ENCODE results near the gene RAPGEF4.

The RAPGEF4 gene

DNA sequence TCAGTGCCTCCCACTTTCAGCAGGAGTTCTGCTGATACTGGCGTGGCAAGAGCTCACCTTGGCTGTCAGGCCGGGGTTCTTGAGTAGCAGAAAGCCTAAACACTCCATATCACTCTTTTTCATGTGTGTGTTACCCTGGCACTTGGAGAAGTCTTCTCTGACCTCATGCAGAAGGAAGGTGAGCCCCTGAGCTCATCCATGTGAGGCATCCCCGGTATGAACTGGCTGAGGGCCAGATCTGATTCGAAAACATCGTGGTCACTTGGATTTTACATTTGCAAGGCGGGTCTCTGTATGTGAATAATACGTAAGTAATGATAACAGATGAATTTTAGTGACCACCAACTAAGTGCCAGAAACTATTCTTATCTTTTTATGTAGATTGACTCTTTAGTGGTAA, 93.6 kb downstream of the RAPGEF4 start:
- DNase-seq = no peak

DNA sequence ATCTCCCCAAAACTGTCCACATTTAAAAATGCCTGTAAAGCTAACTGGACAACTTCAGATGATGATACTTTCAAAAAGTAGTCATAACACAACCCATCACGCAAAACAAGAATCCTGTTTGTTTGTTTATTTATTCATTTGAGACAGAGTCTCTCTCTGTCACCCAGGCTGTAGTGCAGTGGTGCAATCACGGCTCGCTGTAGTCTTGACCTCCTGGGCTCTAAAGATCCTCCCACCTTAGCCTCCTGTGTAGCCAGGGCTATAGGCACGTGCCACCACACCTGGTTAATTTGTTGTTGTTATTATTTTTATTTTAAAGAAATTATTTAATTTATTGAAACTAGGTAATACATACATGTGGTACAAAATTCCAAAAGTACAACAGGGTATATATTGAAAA, 94.8 kb downstream of the RAPGEF4 start:
- DNase-seq = no peak

DNA sequence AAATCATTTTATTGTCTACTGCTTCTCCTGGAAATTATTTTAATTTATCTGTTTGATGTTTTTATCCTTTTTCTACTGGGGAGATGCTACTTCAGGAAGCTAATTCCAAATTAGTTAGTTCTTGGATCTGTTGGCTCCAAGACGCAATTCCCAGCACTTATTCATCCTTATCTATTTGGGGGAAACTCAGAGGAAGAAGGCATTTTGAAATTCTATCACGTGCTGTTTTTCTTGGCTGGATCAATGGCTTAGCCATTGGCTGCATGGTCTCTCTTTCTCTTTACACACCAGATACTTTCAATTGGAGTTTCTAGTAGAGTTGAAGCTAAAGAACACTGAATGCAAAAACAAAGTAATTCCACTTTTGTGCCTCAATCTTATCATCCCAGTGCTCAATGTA, 98.3 kb downstream of the RAPGEF4 start:
- no peak for DNase-seq

DNA sequence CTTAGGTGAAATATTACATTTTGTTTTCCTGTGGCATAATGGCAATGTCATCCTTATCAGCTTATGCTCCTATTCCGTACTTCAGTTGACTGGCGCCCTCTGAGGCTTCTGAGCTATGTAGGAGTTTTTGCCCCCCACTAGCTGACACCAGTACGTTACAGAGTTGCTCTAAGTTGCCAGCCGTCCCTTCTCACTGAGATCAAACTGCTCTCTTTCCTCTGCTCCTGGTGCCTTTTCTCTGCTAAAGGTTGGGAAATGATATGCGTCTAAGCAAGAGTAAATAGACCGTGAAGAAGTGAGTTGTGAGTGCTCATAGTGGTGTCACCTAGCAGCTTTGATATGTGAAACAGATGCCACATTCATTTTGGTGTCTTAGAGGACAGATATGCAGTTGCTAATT, 99.2 kb downstream of the RAPGEF4 start:
- DNase-seq = no peak

DNA sequence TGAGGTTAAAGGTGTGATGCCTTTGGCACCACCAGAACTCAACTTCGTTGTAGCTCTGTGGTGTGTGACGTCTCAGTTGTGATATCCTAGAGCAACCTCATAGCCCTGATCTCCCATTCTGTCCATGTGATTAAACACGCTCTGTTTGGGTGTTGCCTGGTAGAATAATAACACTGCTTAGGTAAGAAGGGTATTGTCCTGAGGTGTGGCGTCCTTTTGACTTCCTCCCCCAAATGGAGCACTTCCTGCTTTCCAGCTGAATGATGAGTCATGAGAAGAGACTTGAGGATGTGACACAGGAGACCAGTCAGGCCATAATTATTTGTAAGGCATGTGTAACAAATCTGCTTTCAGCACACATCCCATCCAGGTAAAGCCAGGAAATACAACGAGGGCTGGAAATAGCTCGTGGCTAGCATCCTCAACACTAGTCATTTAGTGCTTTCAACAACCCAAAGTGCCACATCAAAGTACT, 100.7 kb downstream of the RAPGEF4 start:
- no peak for DNase-seq

DNA sequence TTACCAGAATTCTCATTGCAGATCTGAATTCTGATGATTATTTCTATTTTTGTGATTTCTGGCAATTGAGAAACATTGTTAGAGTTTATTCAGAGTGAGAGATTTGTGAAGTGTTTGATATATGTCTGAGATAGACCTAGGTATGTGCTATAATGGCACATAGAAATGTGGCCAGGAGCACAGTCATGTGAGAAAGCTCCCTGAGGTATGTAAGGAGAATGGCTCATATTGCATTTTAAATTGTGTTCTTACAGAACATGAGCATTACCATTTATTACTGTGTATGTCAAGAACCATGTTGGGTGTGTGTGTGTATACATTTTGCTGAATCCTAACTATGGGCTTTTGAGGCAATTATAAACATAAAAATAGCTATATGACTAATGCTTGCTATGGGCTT, 101.2 kb downstream of the RAPGEF4 start:
- no peak for DNase-seq

DNA sequence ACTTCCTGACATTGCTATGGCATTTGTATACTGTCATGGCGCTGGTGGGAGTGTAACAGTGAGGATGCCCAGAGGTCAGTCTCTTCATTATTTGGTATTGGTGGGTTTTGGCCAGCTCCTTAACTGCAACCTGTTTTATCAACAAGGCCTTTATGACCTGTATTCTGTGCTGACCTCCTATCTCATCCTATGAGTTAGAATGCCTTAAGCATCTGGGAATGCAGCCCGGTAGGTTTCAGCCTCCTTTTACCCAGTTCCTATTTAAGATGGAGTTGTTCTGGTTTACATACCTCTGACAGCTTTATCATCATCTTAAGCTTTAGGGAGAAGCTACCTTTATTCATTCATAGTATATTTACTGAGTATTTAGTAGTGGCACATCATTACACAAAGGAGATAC, 103.8 kb downstream of the RAPGEF4 start:
- no peak for DNase-seq

DNA sequence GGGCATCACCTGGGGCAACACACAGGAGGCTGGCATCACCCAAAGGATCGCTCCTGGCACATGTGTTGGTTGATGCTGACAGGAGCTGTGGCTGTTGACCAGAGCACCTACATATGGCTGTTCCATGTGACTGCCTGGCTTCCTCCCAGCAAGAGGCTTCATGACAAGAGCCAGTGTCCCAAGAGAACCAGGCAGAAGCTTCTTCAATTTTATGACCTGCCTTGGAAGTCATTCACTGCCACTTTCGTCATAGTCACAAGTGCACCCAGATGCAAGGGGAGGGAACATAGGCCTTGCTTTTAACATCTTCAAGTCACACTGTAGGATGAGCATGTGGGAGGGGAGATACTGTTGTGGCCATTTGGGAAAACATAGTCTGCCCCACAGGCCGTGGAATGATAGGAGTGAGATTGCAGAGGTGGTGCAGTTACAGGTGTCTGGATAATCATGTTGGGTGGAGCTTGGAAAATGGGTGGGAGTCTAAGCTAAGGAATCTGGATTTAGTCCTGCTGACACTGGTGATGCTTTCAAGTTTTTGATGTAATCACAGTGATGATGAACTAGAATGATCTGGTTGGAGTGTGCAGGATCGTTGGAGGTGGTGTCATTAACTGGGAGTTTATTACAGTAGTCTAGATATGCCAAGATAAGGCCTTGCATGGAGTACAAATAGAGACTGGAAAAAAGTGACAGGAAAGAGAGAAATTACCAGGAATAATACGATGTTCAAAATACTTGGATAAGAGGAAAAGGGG, 107.0 kb downstream of the RAPGEF4 start:
- DNase-seq = no peak

DNA sequence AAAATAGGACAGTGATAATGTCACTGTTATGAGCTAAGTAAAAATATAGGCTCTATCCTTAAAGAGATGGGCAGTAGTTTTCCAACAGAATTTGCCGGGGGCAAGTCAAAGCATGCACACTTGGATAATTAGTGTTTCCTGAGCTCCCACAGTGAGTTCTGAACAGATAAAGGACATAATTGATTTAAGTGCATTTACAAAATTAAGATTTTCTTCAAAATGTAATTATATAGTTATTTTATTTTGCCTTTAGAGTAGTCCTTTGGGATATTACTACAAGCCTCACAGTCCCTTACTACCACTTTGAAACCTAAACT, 107.6 kb downstream of the RAPGEF4 start:
- DNase-seq = no peak

DNA sequence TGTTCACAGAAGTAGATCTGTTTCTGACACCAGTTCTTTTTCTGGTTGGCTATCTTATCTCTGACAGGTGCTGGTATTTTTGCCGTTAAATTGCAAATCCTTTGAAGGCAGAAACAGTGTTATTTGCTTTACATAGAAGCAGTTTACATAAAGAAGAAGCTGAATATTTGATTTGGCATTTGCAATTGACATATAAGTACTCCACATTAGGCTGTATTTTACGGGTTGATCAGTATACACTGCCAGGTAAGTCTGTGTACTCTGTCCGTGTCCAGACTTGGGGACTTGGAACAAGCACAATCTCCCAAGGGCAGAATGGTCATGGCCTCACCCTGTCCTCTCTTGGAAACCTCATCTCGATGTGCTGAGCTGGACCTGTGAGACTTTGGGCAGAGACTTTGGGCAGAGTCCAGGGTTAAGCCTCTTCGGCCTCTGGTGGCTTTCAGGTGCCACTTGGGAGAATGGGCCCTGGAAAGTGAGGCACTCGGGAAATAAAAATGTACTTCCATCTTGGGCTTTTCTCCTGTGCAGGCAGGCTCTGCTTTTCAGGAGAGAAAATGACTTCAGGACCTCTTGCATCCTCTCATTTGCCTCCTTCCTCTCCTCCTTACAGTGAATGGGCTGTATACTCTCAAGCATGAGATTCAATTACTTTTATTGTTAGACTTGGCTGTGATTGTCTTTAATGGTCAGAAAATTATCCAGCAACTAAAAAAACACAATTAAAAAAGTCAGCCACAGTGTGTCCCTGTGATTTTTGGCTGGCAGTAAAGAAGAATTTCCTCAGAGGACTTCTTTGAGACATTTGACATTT, 108.5 kb downstream of the RAPGEF4 start:
- no peak for DNase-seq

DNA sequence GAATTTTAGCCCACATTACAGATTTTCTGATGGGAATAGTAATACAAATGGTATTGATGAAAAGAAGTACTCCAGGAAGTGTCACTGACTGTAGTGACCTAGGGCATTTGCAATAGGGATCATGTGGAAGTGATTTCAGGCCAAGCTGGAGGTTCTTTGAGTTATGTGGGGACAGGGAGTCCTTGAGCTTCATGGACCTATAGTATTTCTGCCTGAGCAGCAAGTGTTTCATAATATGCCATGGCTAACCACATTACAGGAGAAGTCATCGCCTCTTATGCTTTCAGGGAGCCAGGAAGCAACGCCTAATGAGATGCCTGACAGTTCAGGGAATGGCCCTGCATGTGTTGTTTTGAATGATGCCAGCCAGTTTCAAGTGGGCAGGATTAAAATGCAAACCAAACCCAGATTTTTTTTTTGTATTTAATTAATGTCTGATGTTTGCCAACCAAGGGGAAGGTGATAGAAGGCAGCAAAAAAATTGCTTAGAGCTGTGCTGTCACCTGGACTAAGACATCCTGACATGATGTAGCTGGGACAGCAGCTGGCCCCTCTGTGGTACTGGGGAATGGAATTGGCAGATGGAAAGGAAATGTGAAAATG, 109.5 kb downstream of the RAPGEF4 start:
- no peak for DNase-seq

DNA sequence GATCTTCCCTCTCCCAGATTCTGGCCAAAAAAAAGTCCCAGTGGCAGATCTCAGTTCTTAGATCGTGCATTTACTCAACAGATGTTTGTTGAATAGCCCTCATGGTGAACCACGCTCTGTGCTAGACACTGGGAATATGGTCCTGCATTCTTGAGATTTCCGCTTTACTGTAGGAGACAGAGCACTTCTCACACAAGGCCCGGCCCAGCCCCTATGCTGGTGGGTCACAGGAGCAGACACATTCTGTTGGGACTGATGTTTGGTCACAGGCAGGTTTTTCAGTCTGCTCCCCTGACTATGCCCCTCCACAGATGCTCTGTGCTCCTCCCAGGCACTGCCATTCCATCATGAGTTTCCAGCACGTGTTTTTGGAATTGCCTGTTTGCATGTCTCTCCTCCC, 110.9 kb downstream of the RAPGEF4 start:
- no peak for DNase-seq

DNA sequence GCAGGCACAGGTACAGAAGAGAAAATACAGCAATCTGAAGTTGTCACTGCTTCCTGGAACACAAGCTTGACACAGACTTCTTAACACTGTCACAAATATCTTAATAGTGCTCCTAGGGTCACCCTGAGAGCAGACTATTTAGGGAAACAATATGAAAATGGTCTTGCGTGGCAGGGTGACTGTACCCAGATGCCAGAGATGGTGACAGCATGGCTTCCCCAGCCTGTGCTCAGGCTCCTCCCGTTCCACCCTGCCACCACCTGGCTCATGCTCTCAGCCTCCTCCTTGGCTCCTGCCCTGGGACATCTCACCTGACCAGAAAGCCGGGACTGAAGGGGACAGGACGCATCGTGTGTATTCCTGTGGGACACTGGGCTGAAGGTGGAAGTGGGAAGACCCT, 111.5 kb downstream of the RAPGEF4 start:
- DNase-seq = no peak

DNA sequence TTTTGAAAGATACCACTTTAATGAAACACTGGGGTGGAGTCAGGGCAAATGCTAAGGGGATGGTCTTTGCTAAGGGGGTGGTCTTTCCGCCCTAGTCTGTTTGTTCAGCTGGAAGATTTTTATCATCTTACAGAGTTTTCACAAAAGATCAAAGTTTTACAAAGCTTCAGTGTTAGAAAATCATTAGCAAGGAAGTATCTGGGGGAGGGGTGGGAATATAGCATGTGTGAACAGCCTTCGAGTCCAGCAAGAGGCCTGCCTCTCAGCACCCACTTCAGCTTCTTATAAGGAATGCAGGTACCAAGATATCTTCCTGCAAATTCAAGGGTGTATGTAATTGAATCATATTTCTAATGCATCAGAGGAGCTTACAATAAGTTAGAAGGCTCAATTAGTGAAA, 112.9 kb downstream of the RAPGEF4 start:
- DNase-seq = no peak

DNA sequence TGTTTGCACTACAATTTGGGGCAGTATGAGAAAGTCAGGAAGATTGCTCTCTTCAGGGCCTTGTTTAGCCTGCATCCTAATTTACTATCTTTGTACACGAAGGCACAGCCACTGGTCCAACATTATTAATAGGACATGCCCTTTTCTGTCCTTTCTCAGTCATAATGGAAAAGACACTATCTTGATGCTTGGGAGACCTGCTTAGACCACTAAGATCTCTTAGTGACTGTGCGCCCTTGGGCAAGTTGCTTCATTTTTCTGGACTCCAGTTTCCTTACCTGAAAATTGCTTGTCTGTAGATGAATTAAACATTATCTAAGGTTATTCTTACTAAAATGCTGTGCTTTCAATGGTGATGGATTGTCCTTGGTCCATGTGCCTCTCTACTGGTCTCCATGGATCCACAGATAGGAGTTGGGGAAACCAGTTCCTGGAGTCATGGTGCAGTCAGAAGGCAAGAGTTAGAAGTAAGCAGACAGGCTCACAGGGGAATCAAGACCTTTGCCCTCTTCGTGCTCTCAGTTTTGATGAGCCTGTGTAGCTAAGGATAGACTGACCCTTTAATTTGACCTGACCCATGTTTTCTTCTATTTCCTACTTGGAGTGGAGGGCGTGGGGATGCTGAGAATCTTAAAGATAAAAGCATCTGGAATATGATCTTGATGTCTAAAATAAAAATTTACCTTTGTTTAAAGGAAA, 114.0 kb downstream of the RAPGEF4 start:
- no peak for DNase-seq

DNA sequence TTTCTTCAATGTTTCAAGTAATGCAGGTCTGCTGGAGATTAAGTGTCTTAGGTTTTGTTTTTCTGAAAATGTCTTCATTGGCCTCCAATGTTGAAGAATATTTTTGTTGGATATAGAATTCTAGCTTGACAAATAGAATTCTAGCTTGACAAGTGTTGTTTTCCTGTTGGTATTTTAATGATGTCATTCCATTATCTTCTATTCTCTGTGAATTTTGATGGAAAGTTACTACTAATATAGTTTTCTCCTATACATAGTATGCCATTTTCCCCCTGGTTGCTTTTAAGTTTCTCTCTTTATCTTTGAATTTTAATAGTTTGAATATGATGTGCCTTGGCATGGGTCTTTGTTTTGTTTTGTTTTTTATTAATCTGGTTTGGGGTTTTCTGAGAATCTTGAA, 119.9 kb downstream of the RAPGEF4 start:
- no peak for DNase-seq

DNA sequence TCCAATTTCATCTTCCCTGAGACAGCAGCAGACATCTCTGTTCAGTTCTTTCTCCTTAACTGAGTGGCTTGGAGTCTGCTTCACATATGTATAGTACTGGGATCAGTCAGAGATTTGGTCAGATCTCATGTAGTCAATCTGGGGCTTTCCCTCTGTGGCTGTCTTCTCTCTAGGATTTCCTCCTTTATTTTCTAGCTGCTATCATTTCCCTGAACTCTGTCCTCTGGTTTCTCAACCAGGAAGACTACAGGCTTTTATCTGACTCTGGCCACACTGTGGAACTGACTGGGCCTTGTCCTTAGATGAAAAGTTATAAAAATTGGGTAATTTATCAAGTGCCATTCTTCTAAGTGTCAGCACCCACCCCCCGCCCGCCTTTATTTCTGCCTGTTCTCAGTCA, 121.0 kb downstream of the RAPGEF4 start:
- DNase-seq = no peak

DNA sequence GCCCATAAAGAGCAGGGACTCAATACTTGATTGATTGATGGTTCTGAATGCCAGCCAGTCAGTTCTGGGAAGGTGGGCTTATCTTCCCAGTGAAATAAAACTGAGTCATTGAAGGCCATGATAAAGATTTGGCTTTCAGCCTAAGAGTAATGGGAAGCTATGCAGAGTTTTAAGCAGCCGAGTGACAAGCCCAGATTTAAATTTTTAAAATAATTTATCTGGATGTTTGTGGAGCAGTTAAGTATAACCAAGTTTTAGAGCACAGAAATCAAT, 122.8 kb downstream of the RAPGEF4 start:
- DNase-seq = no peak

DNA sequence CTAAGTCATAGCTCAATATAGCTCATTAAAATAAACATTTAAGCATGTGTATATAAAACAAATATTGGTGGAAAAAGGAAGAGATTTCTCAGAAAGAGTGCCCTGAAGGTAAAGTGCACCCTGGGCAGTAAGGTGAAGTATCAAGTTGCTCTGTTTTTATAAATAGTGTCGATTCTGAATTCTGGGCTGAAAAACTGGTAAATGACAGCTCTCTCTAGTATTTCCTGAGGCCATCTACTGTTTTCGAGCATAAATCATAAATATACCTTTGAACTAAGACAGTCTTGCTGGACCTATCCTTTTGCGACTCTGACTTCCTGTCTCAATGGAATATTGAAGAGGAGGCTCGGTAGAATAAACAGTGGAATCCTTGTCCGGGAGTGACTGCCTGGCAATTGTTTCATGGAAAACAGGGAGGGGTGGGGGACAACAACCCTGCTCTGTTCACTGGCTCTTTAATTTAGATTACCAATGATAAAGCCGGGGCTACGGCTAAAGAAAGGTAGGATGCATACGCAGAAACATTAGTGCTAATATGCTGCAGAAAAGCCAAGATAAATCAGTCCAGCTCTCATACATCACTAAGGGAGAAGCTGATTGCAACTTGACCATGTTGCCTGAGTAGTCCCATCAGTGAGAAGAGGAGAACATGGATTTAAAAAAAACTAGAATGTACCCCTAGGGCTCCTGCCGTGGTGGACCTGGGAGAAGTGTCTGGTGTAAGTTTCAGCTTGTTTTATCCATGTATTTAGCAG, 124.1 kb downstream of the RAPGEF4 start:
- DNase-seq = no peak

DNA sequence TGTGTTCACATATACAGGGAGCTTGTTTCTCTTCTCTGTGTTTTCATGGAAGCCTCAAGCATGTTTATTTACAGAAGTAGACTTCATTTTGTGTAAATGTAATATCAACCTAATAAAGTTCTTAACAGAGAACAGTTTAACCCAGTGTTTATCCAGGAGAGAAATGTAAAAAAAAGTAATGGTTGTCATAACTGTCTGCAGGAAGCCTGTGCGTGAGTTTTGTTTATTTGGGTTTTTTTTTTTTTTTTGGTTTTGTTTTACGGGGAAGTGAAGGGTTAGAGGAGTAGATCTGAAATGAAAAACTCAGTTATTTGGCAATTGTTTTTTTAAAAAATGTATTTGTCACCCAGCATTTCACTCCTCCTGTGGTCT, 124.7 kb downstream of the RAPGEF4 start:
- DNase-seq = no peak

DNA sequence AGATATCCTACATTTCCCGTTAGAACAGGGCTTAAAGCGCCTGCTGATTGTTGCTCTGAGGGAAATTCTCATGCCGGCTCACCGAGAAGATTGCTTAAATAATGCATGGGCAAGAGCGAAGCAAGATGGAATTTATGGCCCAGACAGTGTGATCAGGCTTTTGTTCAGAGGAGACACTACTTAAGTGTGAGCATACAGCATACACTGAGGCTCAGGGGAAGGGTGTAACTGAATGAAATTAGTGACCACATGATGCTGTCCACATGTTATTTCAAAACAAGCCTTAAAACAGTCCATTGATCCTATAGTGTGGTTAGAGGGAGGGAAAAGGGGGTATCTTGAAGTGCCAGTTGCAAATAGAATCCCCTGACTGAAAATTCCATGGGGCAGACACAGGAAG, 125.5 kb downstream of the RAPGEF4 start:
- no peak for DNase-seq

DNA sequence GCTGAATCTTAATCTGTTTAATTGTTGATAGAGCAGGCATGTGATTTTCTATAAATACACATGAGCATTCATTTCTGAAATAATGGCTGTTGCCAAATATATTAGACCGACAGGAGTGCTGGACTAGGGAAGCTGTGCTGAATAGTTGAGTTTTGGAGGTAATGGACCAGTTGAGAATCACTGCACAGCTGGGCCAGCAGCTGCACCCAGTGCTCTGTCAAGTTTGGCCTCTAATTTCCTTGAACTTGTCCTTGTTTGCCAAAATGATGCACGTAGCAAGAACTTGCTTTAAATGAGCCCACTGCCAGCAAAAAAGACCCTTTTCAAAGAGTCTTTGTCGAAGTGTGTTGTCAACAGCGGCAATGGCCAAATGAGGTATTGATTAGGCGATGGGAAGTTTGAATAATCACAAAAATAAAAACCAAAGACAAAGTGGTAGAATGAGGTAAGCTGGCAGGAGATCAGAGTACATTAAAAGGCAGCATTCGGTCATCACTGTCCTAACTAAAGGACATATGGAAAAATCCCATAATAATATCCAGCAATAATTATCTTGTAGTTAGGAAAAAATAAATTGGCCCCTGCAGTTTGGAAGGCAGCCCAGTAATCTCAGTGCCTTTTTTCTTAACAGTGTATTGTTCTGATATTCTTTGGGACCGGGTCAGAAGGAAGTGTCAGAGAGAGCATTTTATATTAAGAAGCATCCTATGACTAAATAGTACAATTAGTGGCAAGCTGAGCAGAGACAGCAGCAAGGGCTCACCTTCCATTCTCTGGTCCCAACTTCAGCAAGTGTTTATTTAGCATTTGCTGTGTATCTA, 126.2 kb downstream of the RAPGEF4 start:
- DNase-seq = no peak

All from stimulated activated CD4-positive, alpha-beta T cell treated with anti-CD3 and anti-CD28 coated beads, Interleukin-4, amount 100 ng/mL, for 24 hours (primary cell).